ENCODE results near the gene RAB3GAP1. TPM values are rescaled to one million over a fixed set of nuclear protein-coding genes. Genes with fewer than 3 reads are reported as not detected.
A peak's percentile ranks its signal among the peaks of the same experiment; 100 is the strongest.

RAB3GAP1 gene
- total RNA-seq, 1 experiment from 2014 or later = 38.6 TPM

- H3K9me3 ChIP-seq (ENCODE audit: control insufficient read depth, insufficient read depth, low read depth, low read length) = no peaks in the 10 kb centered on the region
- TF ChIP-seq POLR2AphosphoS5 (IDR thresholded peaks at IDR 0.05; ENCODE audit: low read depth, low read length) (no peak), CTCF (IDR thresholded peaks at IDR 0.05) (no peak), SIN3A (IDR thresholded peaks at IDR 0.05; ENCODE audit: borderline replicate concordance, insufficient read depth, low read depth, low read length) (no peak), TCF7L2 (IDR thresholded peaks at IDR 0.05; ENCODE audit: low read depth, low read length) (no peak), REST (IDR thresholded peaks at IDR 0.05; ENCODE audit: insufficient read depth in 1 of 2, low read depth in 2 of 2, low read length in 1 of 2) (no peak)
- peak overlapping the region; percentile 73; the same call in 1 of the 2 replicates for H3K27ac ChIP-seq (ENCODE audit: low read length)
- CTCF ChIA-PET = no interaction called here
- in situ Hi-C loops (cut with HindIII; ENCODE audit: low pct_unique_long_range_greater_than_20kb, low sequenced_read_pairs) = no loop called here
- intact Hi-C loops (cut with micrococcal nuclease; ENCODE audit: unreplicated experiment) = no loop called here
- peaks cover 12% of the 10 kb centered on the region for H3K36me3 ChIP-seq (ENCODE audit: control insufficient read depth, insufficient read depth, low read length)
- H3K4me3 ChIP-seq (ENCODE audit: low read depth in 2 of 2, low read length in 2 of 2) = no peak overlapping the region
- DNase-seq (ENCODE audit: low read depth, low spot score) (no peak), ATAC-seq (no peak)
- POLR2A ChIA-PET = no interaction called here
- BruUV-seq (replicated peaks) = no TSS peak
- no peaks in the 10 kb centered on the region for H3K27me3 ChIP-seq (ENCODE audit: control insufficient read depth, insufficient read depth, low read length)
- peaks cover 12% of the 10 kb centered on the region for H3K4me1 ChIP-seq (ENCODE audit: control insufficient read depth, insufficient read depth, low read length)
These were observed 4.7 kb downstream of the RAB3GAP1 start for GRCh38 chr2:135056790-135057189.

- no peak for DNase-seq (ENCODE audit: low read depth, low spot score)
- no peak overlapping the region for H3K4me3 ChIP-seq (ENCODE audit: low read depth in 2 of 2, low read length in 2 of 2)
- TF ChIP-seq SIN3A (IDR thresholded peaks at IDR 0.05; ENCODE audit: borderline replicate concordance, insufficient read depth, low read depth, low read length) = no peak
- no peak for TF ChIP-seq TCF7L2 (IDR thresholded peaks at IDR 0.05; ENCODE audit: low read depth, low read length)
- TF ChIP-seq CTCF (IDR thresholded peaks at IDR 0.05) = no peak
- no peak for TF ChIP-seq POLR2AphosphoS5 (IDR thresholded peaks at IDR 0.05; ENCODE audit: low read depth, low read length)
- TF ChIP-seq REST (IDR thresholded peaks at IDR 0.05; ENCODE audit: insufficient read depth in 1 of 2, low read depth in 2 of 2, low read length in 1 of 2) = no peak
- H3K27ac ChIP-seq (ENCODE audit: low read length) = no peak overlapping the region
- BruUV-seq (replicated peaks) = no TSS peak
- H3K9me3 ChIP-seq (ENCODE audit: control insufficient read depth, insufficient read depth, low read depth, low read length) = no peaks in the 10 kb centered on the region
- ChIA-PET POLR2A (no interaction called here), CTCF (no interaction called here)
- H3K36me3 ChIP-seq (ENCODE audit: control insufficient read depth, insufficient read depth, low read length) = peaks cover 9% of the 10 kb centered on the region; the same call in 1 of the 2 replicates
- intact Hi-C loops (cut with micrococcal nuclease; ENCODE audit: unreplicated experiment) = no loop called here
- no peaks in the 10 kb centered on the region for H3K27me3 ChIP-seq (ENCODE audit: control insufficient read depth, insufficient read depth, low read length)
- H3K4me1 ChIP-seq (ENCODE audit: control insufficient read depth, insufficient read depth, low read length) = no peaks in the 10 kb centered on the region; the same call in 1 of the 2 replicates
- ATAC-seq = no peak
- in situ Hi-C loops (cut with HindIII; ENCODE audit: low pct_unique_long_range_greater_than_20kb, low sequenced_read_pairs) = no loop called here
These were observed 7.5 kb downstream of the RAB3GAP1 start for GRCh38 chr2:135059577-135059976.
